ENCODE results near the gene CD276. TPM values are rescaled to one million over a fixed set of nuclear protein-coding genes. Genes with fewer than 3 reads are reported as not detected.

The CD276 gene
- total RNA-seq, 2 experiments from 2014 or later = not detected

GRCh38 chr15:73732930-73733329 lies 48.7 kb downstream of the CD276 start:
- DNase-seq = no peak
- Mint-ChIP-seq H3K9me3 (no peaks in the 10 kb centered on the region), H3K4me1 (ENCODE audit: low read depth) (no peaks in the 10 kb centered on the region), H3K27me3 (no peaks in the 10 kb centered on the region), H3K27ac (no peak overlapping the region), H3K36me3 (ENCODE audit: low read depth) (no peaks in the 10 kb centered on the region), H3K4me3 (no peak overlapping the region)
- Histone ChIP-seq H3K27ac (ENCODE audit: low read depth in 1 of 2, low read length in 2 of 2) (no peak overlapping the region), H3K36me3 (ENCODE audit: insufficient read depth, low read length) (no peaks in the 10 kb centered on the region), H3K9me3 (ENCODE audit: control insufficient read depth in 1 of 2, insufficient read depth in 1 of 2, low read length in 2 of 2) (peaks cover 0 to 4% of the 10 kb centered on the region in 2 experiments), H3K4me1 (ENCODE audit: insufficient read depth, low read length) (no peaks in the 10 kb centered on the region), H3K27me3 (ENCODE audit: control insufficient read depth in 1 of 2, insufficient read depth in 2 of 2, low read length in 2 of 2) (peaks cover 4 to 5% of the 10 kb centered on the region in 2 experiments), H3K4me3 (ENCODE audit: low read length) (no peak overlapping the region)
- intact Hi-C loops (cut with DNase I, micrococcal nuclease) = no loop called here
- ChIA-PET CTCF (no interaction called here), POLR2A (no interaction called here)
- ATAC-seq (ENCODE audit: poor library complexity) = no peak
- TF ChIP-seq, protein P1, sequence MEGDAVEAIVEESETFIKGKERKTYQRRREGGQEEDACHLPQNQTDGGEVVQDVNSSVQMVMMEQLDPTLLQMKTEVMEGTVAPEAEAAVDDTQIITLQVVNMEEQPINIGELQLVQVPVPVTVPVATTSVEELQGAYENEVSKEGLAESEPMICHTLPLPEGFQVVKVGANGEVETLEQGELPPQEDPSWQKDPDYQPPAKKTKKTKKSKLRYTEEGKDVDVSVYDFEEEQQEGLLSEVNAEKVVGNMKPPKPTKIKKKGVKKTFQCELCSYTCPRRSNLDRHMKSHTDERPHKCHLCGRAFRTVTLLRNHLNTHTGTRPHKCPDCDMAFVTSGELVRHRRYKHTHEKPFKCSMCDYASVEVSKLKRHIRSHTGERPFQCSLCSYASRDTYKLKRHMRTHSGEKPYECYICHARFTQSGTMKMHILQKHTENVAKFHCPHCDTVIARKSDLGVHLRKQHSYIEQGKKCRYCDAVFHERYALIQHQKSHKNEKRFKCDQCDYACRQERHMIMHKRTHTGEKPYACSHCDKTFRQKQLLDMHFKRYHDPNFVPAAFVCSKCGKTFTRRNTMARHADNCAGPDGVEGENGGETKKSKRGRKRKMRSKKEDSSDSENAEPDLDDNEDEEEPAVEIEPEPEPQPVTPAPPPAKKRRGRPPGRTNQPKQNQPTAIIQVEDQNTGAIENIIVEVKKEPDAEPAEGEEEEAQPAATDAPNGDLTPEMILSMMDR (IDR thresholded peaks at IDR 0.05) = no peak

- intact Hi-C loops (cut with DNase I, micrococcal nuclease) = no loop called here
- no peak overlapping the region for H3K27ac Mint-ChIP-seq
- ATAC-seq (ENCODE audit: poor library complexity) = no peak
- H3K4me1 Mint-ChIP-seq (ENCODE audit: low read depth) = no peaks in the 10 kb centered on the region
- no peak overlapping the region for H3K4me3 ChIP-seq (ENCODE audit: low read length)
- TF ChIP-seq, protein P1 (IDR thresholded peaks at IDR 0.05) = no peak
- H3K27me3 ChIP-seq (ENCODE audit: control insufficient read depth in 1 of 2, insufficient read depth in 2 of 2, low read length in 2 of 2) = peaks cover 5 to 7% of the 10 kb centered on the region in 2 experiments
- peaks cover 12% of the 10 kb centered on the region for H3K27me3 Mint-ChIP-seq
- H3K9me3 ChIP-seq (ENCODE audit: control insufficient read depth in 1 of 2, insufficient read depth in 1 of 2, low read length in 2 of 2) = peaks cover 0 to 1% of the 10 kb centered on the region in 2 experiments
- H3K36me3 ChIP-seq (ENCODE audit: insufficient read depth, low read length) = no peaks in the 10 kb centered on the region
- POLR2A ChIA-PET = no interaction called here
- CTCF ChIA-PET = no interaction called here
- H3K4me1 ChIP-seq (ENCODE audit: insufficient read depth, low read length) = no peaks in the 10 kb centered on the region
- H3K36me3 Mint-ChIP-seq (ENCODE audit: low read depth) = no peaks in the 10 kb centered on the region
- no peak for DNase-seq
- no peak overlapping the region for H3K4me3 Mint-ChIP-seq
- H3K9me3 Mint-ChIP-seq = no peaks in the 10 kb centered on the region
- no peak overlapping the region for H3K27ac ChIP-seq (ENCODE audit: low read depth in 1 of 2, low read length in 2 of 2)
Observed at GRCh38 chr15:73737535-73737934, 53.4 kb downstream of the CD276 start.

GRCh38 chr15:73740152-73741048 lies 56.2 kb downstream of the CD276 start:
- no peaks in the 10 kb centered on the region for H3K4me1 ChIP-seq (ENCODE audit: insufficient read depth, low read length)
- H3K4me3 ChIP-seq (ENCODE audit: low read length) = no peak overlapping the region
- Mint-ChIP-seq H3K9me3 (no peaks in the 10 kb centered on the region), H3K4me1 (ENCODE audit: low read depth) (no peaks in the 10 kb centered on the region), H3K36me3 (ENCODE audit: low read depth) (no peaks in the 10 kb centered on the region), H3K27ac (no peak overlapping the region), H3K4me3 (no peak overlapping the region), H3K27me3 (peaks cover 28% of the 10 kb centered on the region)
- DNase-seq (no peak), ATAC-seq (ENCODE audit: poor library complexity) (no peak)
- no peaks in the 10 kb centered on the region for H3K36me3 ChIP-seq (ENCODE audit: insufficient read depth, low read length)
- intact Hi-C loops (cut with DNase I, micrococcal nuclease) = no loop called here
- ChIA-PET CTCF (no interaction called here), POLR2A (interaction anchor here (0.5 kb wide), 1 partner anchor 1200 kb away, joined by 3 read pairs; no protein-coding TSS in a partner anchor)
- H3K27me3 ChIP-seq (ENCODE audit: control insufficient read depth in 1 of 2, insufficient read depth in 2 of 2, low read length in 2 of 2) = peaks cover 3 to 8% of the 10 kb centered on the region in 2 experiments
- H3K27ac ChIP-seq (ENCODE audit: low read depth in 1 of 2, low read length in 2 of 2) = no peak overlapping the region
- H3K9me3 ChIP-seq (ENCODE audit: control insufficient read depth in 1 of 2, insufficient read depth in 1 of 2, low read length in 2 of 2) = no peaks in the 10 kb centered on the region
- TF ChIP-seq, protein P1 (IDR thresholded peaks at IDR 0.05) = no peak

Data from CD4-positive, alpha-beta T cell (primary cell).